HG02970 (cell line): ENCODE data around the gene SFXN4.
A peak's percentile ranks its signal among the peaks of the same experiment; 100 is the strongest.
"Not testable (repeated sequence)": the region's sequence is repeated elsewhere in the genome, so short reads cannot be mapped to it uniquely, and the experiment has no call there.

ENCODE experiments used
- ATAC-seq: cut with Tn5 transposase; IDR thresholded peaks from one replicate; pipeline ENCODE4 v1.9.1; 2021; ENCODE audit warnings: mild to moderate bottlenecking, moderate library complexity, moderate number of reproducible peaks; ENCODE audit not compliant: unreplicated experiment, low FRiP score

Gene SFXN4

GRCh38 chr10:119113751-119114732, 51.5 kb downstream of the SFXN4 start:
- no peak for ATAC-seq

GRCh38 chr10:119112056-119112455, 53.5 kb downstream of the SFXN4 start:
- no peak for ATAC-seq

GRCh38 chr10:119107771-119108170, 57.7 kb downstream of the SFXN4 start:
- ATAC-seq = not testable (repeated sequence)

- not testable (repeated sequence) for ATAC-seq
Measured at GRCh38 chr10:119107106-119107505, 58.4 kb downstream of the SFXN4 start.

GRCh38 chr10:119105899-119106298, 59.6 kb downstream of the SFXN4 start:
- ATAC-seq = not testable (repeated sequence)

- no peak for ATAC-seq
Measured at GRCh38 chr10:119105155-119105554, 60.4 kb downstream of the SFXN4 start.

GRCh38 chr10:119104654-119105015, 60.9 kb downstream of the SFXN4 start:
- peak; percentile 11 for ATAC-seq

GRCh38 chr10:119103903-119104653, 61.4 kb downstream of the SFXN4 start, which contains the start of gene DENND10:
DENND10 (plus strand) TSS chr10:119104113; CDS start chr10:119104143, 30 bp downstream.
- peak; percentile 61 for ATAC-seq

GRCh38 chr10:119103241-119103902, 62.1 kb downstream of the SFXN4 start:
- no peak for ATAC-seq

- ATAC-seq = no peak
Measured at GRCh38 chr10:119101366-119102098, 64.0 kb downstream of the SFXN4 start.

- ATAC-seq = no peak
Measured at GRCh38 chr10:119100434-119101238, 64.9 kb downstream of the SFXN4 start.

GRCh38 chr10:119098576-119098975, 66.9 kb downstream of the SFXN4 start:
- ATAC-seq = no peak

- ATAC-seq = not testable (repeated sequence)
Measured at GRCh38 chr10:119096641-119097415, 68.7 kb downstream of the SFXN4 start.

- ATAC-seq = no peak
Measured at GRCh38 chr10:119095640-119096039, 69.9 kb downstream of the SFXN4 start.

GRCh38 chr10:119090968-119091367, 74.5 kb downstream of the SFXN4 start:
- ATAC-seq = no peak
